ENCODE results near the gene HCFC1. TPM values are rescaled to one million over a fixed set of nuclear protein-coding genes. Genes with fewer than 3 reads are reported as not detected.

The HCFC1 gene
- total and polyA plus RNA-seq, 9 donors, result 13.3 to 62.5 (median 43.2) TPM

GRCh38 chrX:153939573-153939972 lies 32.0 kb downstream of the HCFC1 start:
- no peak overlapping the region for H3K4me3 ChIP-seq
- no peaks in the 10 kb centered on the region for H3K36me3 ChIP-seq
- no peaks in the 10 kb centered on the region for H3K9me3 ChIP-seq
- H3K4me1 ChIP-seq (ENCODE audit: insufficient read depth), result no peaks in the 10 kb centered on the region
- no peak for DNase-seq
- no peaks in the 10 kb centered on the region for H3K27me3 ChIP-seq
- no peak for TF ChIP-seq CTCF (IDR thresholded peaks at IDR 0.05)
- TF ChIP-seq POLR2A (IDR thresholded peaks at IDR 0.05), result no peak
- TF ChIP-seq EP300 (IDR thresholded peaks at IDR 0.05), result no peak
- intact Hi-C loops (cut with DNase I), result no loop called here
- 59 to 66% (median 63%) methylated on average over 7 of the region's 7 CpGs for WGBS, 3 donors
- no peak overlapping the region for H3K27ac ChIP-seq

GRCh38 chrX:153938226-153938786 lies 33.3 kb downstream of the HCFC1 start:
- TF ChIP-seq CTCF (IDR thresholded peaks at IDR 0.05), result no peak
- no peak for TF ChIP-seq POLR2A (IDR thresholded peaks at IDR 0.05)
- no peak for TF ChIP-seq EP300 (IDR thresholded peaks at IDR 0.05)
- WGBS, 3 donors, result 76 to 81% (median 79%) methylated on average over 10 of the region's 10 CpGs
- no peaks in the 10 kb centered on the region for H3K9me3 ChIP-seq
- H3K36me3 ChIP-seq, result no peaks in the 10 kb centered on the region
- peaks cover 7% of the 10 kb centered on the region for H3K4me1 ChIP-seq (ENCODE audit: insufficient read depth)
- intact Hi-C loops (cut with DNase I), result no loop called here
- H3K4me3 ChIP-seq, result no peak overlapping the region
- H3K27me3 ChIP-seq, result no peaks in the 10 kb centered on the region
- no peak overlapping the region for H3K27ac ChIP-seq
- DNase-seq, result no peak

GRCh38 chrX:153937056-153937455 lies 34.6 kb downstream of the HCFC1 start:
- intact Hi-C loops (cut with DNase I), result no loop called here
- Histone ChIP-seq H3K4me3 (no peak overlapping the region), H3K4me1 (ENCODE audit: insufficient read depth) (peaks cover 7% of the 10 kb centered on the region), H3K27me3 (no peaks in the 10 kb centered on the region), H3K27ac (no peak overlapping the region), H3K9me3 (no peaks in the 10 kb centered on the region), H3K36me3 (no peaks in the 10 kb centered on the region)
- TF ChIP-seq CTCF (IDR thresholded peaks at IDR 0.05) (no peak), POLR2A (IDR thresholded peaks at IDR 0.05) (no peak), EP300 (IDR thresholded peaks at IDR 0.05) (no peak)
- no peak for DNase-seq
- WGBS, 3 donors, result 88 to 89% (median 88%) methylated on average over 3 of the region's 3 CpGs

GRCh38 chrX:153935326-153935851 lies 36.2 kb downstream of the HCFC1 start:
- H3K36me3 ChIP-seq, result no peaks in the 10 kb centered on the region
- peak in 1 of 5 donors; percentile 46 for DNase-seq
- H3K27ac ChIP-seq, result no peak overlapping the region
- intact Hi-C loops (cut with DNase I), result no loop called here
- WGBS, 3 donors, result 22 to 40% (median 39%) methylated on average over 19 to 30 of the region's 32 CpGs
- TF ChIP-seq CTCF (IDR thresholded peaks at IDR 0.05) (no peak), EP300 (IDR thresholded peaks at IDR 0.05) (no peak), POLR2A (IDR thresholded peaks at IDR 0.05) (no peak)
- H3K27me3 ChIP-seq, result no peaks in the 10 kb centered on the region
- H3K4me3 ChIP-seq, result peak overlapping the region; percentile 56
- peaks cover 7% of the 10 kb centered on the region for H3K4me1 ChIP-seq (ENCODE audit: insufficient read depth)
- H3K9me3 ChIP-seq, result no peaks in the 10 kb centered on the region

Data from ovary (tissue), 9 donors.